HG02588 (cell line): ENCODE measurements around the gene CLEC14A.

Experiments used
- ATAC-seq: cut with Tn5 transposase; IDR thresholded peaks from one replicate; pipeline ENCODE4 v1.9.1; 2021; ENCODE audit warnings: mild to moderate bottlenecking, moderate library complexity; ENCODE audit not compliant: unreplicated experiment

The CLEC14A gene, protein sequence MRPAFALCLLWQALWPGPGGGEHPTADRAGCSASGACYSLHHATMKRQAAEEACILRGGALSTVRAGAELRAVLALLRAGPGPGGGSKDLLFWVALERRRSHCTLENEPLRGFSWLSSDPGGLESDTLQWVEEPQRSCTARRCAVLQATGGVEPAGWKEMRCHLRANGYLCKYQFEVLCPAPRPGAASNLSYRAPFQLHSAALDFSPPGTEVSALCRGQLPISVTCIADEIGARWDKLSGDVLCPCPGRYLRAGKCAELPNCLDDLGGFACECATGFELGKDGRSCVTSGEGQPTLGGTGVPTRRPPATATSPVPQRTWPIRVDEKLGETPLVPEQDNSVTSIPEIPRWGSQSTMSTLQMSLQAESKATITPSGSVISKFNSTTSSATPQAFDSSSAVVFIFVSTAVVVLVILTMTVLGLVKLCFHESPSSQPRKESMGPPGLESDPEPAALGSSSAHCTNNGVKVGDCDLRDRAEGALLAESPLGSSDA

DNA sequence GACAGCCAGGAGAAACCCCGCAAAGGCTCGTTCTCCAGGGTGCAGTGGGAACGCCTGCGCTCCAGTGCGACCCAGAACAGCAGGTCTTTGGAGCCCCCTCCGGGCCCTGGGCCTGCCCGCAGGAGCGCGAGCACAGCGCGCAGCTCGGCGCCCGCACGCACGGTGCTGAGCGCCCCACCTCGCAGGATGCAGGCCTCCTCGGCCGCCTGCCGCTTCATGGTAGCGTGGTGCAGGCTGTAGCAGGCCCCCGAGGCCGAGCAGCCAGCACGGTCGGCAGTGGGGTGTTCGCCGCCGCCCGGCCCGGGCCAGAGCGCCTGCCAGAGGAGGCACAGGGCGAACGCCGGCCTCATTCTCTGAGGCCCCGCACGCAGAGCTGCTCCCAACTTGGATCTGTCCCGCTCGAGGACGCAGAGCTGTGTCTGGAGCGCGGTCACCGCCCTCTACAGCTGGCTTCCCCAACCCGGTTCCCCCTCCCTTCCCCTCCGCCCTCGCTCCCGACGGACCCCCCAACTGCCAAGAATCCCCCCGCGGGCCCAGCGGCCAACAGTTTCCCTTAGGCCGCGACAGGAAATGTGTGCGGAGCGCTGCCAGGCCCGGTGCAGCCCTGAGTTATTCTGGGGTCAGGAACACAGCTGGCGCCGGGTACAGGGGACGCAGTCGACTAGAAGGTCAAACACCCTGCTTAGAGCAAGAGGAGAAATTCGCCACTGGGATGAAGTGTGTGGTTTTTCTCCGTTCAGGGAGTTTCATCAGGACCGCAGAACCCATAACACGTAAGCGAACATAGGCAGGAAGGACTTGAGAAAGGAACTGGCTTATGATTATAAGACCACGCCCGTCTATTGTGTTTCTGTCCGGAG lies at the start of gene CLEC14A:
CLEC14A (minus strand) TSS at position 421 of the 860 bp plus-strand sequence; CDS start at position 350, 71 bp downstream.
- no peak for ATAC-seq

DNA sequence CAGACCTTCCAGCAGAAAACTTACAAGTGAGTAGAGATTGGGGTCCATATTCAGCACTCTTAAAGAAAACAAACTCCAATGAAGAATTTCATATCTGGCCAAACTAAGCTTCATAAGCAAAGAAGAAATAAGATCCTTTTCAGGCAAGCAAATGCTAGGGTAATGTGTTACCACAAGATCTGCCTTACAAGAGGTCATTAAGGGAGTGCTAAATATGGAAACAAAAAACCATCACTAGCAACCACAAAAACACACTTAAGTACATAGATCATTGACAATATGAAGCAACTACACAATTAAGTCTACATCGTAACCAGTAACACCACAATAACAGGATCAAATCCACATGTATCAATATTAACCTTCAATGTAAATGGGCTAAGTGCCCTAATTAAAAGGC lies 47.1 kb upstream of the CLEC14A start:
- ATAC-seq, result no peak

DNA sequence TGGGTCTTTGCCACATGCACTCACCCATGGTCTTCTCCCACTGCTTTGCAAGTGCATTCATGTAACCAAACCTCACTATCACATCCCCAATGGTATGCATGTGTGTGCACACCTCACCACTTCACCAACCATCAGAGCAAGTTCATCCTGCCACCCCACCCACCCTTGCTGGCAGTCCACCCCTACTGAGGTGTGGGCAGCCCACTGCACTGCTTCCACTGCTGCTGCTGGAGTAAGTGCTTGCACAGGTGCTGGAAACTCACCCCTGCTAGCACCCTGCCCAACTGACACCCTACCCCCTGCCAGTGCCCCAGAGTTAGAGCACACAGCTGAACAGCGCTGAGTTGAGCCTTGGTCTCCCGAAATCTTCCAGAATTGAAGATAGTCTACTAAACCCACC lies 46.1 kb upstream of the CLEC14A start:
- ATAC-seq, result no peak

DNA sequence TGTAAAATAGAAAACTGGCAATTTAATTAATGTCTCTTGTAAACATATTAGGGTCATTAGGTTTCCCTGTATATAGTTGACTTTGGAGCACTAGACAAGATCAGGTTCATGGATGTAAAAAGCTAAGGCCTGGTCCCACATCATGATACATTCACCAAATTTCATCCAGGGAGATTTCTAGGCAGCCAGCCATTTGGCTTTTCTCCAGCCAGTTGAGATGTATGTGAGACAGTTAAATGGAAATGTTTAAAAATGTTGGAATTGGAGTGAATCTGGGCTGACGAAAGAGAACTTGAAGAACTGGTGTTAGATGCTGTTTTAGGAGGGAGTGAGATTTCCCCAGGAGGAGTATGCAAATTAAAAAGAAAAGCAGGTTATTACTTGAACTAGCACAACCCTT lies 41.8 kb upstream of the CLEC14A start:
- ATAC-seq, result no peak

DNA sequence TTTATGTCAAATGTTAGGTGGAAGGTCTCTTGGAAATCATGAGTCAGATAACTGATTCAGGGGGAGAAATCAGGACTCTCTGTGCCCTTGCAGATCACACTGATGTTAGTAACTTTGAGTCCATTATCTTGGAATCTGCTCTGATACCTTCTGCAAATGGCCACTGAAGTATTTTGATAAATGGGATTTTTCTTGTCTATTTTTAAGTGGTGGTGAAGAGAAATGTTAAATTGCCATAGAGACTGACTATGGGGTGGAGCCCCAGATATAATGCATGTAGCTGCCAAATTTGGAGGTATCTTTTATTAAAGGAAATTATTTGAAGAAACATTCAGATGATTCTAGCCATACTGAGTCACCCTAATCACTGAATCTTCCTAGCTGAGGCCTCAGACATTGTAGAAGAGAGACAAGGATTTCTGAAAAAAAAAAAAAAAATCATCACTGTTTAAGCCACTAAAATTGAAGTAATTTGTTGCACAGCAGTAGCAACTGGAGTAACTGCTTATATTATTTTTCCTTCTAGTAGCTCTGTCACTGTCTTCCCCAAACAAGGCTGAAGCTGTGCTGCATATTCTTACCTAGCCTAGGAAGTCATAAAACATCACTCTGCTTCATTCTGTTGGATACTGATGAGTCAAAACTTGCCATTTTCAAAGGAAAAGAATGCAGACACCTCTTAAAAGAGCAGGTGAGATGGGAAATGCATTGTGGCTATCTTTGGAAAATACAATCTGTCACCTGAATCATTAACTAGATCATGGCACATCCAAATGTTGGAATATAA lies 36.0 kb upstream of the CLEC14A start:
- no peak for ATAC-seq

DNA sequence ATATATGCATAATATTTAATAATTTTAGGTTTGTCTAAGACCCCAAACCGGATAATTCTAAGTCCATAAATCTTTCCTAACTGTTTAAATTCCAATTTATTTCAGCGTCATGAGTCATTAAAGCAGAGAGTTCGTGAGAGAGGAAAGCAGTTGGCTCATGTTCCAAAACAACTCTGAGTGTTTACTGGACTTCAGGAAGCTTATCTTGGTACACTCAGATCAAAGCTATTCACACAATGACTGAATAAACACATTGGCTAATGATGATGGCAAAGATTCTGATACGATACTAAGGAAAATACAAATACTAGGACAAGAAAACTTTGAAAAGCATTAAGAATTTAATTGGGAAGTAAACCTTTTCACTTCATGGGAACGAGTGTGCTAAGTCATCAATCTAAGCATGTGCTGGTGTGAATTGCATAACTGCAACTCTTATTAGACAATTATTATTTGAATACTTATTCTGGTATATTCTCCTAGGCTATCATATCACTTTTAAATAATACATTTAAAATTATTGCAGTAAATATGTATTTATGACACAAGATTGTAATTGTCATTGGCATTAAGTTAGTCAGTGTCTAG lies 34.8 kb upstream of the CLEC14A start:
- no peak for ATAC-seq

DNA sequence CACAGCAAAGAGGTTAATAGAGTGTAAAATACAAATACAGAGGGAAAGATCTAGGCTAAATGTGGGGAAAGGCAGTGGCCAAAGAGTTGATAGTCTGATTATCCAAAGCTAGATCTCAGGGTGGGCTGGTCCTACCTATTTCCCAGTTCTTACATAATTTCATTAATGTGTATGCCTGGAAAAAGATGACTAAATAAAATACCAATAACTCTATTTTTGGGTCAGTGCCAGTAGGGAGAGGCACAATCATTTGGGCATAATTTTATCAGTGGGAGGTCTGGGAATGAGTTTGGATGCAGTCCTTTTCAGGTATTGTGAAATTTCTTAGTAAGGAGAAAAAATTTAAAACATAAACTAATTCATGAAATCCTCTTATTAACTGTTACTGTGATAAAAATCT lies 30.6 kb upstream of the CLEC14A start:
- no peak for ATAC-seq

DNA sequence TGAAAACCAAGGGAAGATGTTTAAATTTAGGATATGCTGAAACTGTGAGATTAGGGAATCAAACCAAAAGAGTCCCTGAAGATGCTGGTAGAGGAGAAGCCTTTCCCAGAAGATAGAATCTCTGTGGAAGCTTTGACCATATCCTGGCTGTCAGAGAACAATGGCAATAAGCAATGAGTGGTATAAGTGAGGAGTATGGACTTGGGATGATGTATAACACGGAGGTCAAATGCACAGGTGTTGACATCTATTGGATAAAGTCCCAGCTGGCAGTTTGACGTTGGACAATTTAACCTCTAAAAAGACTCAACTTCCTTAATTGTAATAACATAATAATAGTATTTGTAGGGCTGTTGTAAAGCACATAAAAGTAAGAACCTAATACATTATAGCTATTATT lies 30.1 kb upstream of the CLEC14A start:
- ATAC-seq, result no peak

DNA sequence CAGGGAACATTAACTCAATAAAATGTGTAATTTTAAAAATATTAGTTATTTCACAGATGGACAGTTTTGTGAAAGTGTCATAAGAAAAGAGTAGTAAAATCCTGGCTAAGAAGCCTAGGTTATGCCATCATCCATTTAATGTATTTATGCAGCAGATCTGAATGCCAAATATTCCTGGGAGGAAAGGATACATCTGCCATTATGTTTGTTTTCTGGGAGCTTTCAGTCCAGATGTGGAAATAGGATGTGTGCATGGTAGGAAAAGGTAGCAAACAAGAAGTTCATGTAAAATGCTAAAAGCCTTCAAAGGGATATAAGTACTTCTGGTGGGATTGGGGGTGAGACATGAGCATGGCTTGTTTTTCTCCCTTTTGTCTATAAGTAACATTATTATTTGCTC lies 27.0 kb upstream of the CLEC14A start:
- no peak for ATAC-seq

DNA sequence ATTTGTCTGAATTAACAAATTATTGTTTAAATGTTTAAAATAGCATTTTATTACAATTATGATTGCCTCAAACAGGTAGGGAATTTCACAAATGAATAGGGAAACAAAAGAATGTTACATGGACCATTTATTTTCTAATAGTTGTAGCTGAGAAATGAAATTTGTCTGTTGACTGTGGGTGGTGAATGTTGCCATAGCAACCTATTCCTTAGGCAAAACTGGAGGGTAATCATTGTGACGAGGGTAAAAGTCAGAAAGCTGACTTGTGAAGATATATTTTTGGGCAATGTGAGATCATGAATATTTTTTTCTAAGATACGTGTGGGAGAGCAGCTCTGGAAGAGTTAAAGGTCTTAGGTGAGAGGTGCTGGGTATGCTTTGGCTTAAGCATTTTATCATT lies 24.2 kb upstream of the CLEC14A start:
- ATAC-seq, result no peak

DNA sequence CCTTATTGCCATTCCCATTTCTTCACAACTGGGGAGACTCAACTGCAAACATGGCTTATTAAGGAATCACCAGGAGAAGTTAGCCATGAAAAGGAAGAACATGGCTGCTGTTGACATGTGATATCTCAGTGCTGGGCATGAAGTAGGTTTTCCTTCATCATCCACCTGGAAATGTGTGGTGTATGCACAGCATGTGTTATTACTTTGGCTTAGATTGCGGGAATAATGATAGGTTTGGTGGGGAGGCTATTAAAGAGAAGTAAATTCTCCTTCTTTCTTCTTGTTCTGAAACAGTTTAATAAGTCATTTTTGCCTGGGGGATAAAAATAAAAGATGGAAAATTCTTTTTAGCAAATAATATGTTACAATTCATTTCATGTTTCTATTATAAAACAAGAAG lies 23.7 kb upstream of the CLEC14A start:
- no peak for ATAC-seq

DNA sequence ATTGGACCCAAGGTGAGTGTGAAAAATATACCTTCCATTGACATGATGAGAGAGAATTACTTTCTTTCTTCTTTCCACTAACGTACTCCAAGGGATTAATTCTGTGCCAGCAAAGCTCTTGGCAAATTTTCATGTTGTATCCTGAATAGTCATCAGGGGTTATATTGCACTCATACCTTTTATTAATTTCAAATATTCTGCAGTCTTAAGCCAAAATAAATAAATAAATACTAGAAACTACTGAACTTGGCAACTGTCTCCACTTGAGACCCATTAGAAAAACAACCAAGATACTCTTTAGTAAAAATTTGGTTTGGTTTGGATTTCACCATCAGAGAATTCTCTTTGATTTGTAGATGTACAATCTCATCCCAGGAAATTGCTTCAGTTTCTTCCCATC lies 22.1 kb upstream of the CLEC14A start:
- ATAC-seq, result no peak

DNA sequence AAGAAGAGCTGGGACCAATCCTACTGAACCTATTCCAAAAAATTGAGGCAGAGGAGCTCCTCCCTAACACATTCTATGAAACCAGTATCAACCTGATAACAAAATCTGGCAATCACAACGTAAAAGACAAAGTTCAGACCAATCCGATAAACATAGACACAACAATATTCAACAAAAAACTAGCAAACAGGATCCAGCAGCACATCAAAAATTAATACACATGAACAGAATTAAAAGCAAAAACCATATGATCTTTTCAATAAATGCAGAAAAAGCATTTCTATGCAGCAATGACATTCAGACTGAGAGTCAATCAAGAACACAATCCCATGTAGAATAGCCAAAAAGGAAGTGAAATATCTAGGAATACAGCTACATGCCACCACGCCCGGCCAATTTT lies 7.0 kb upstream of the CLEC14A start:
- no peak for ATAC-seq

DNA sequence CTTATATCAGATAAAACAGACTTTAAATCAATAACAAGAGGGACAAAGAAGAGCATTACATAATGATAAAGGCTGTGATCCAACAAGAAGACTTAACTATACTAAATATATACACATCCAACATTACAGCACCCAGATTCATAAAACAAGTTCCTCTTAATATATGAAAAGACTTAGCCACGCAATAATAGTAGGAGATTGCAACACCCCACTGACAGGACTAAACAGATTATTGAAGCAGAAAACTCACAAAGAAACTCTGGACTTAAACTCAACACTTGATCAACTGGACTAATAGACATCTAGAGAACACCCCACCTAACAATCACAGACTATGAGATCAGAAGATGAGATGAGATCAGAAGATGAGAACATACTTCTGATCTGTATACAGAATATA lies 5.7 kb upstream of the CLEC14A start:
- ATAC-seq, result no peak

DNA sequence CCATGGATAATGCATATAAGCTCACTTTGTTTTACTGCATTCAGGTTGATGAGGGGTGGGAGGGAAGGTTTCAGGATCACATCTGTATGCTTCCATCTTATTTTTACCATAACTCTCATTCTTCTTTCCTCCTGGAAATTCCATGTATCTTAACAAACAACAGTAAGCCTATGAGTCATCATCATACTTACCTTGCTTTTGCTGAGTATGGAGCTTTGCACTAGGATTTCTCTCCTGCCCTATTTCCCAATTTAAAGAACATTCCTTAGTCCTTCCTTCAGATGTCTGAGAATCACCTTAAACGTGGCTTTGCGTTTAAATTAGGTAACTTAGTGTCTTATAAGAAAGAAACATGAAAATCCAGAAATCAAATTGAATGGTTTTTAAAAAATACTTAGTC lies 1.6 kb upstream of the CLEC14A start:
- ATAC-seq, result no peak

DNA sequence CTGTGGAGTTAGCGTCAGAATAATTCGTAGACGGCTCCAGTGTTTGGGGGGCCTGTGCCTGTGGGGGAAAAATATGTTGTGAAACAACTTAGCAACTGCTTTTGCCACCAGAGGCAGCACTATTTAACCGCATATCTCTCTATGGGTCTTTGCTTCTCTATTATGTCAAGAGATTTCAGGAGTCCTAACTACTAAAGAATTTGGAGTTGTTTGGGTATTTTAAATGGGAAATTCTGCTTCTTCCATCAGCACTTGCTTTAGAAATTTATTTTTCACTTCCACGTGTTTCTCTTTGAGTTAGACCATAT lies 594 bp upstream of the CLEC14A start:
- ATAC-seq, result no peak

DNA sequence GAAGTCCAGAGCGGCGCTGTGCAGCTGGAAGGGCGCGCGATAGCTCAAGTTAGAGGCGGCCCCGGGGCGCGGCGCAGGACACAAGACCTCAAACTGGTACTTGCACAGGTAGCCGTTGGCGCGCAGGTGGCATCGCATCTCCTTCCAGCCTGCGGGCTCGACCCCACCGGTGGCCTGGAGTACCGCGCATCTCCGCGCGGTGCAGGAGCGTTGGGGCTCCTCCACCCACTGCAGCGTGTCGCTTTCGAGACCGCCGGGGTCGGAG lies 553 bp downstream of the CLEC14A start:
- ATAC-seq, result no peak

DNA sequence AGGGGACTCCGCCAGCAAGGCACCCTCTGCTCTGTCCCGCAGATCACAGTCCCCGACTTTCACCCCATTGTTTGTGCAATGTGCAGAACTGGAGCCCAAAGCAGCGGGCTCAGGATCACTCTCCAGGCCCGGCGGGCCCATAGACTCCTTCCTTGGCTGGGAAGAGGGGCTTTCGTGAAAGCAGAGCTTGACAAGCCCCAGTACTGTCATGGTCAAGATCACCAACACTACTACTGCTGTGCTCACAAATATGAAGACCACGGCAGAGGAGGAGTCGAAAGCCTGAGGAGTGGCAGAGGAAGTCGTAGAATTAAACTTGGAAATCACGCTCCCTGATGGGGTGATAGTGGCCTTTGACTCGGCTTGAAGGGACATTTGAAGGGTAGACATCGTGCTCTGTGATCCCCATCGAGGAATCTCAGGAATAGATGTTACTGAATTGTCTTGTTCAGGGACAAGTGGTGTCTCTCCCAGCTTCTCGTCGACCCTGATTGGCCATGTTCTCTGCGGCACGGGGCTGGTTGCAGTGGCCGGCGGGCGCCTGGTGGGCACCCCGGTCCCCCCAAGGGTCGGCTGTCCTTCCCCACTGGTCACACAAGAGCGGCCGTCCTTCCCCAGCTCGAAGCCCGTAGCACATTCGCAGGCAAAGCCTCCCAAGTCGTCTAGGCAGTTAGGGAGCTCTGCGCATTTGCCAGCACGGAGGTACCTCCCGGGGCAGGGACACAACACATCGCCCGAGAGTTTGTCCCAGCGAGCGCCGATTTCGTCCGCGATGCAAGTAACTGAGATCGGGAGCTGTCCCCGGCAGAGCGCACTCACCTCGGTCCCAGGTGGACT lies 1.1 kb downstream of the CLEC14A start:
- ATAC-seq, result no peak

DNA sequence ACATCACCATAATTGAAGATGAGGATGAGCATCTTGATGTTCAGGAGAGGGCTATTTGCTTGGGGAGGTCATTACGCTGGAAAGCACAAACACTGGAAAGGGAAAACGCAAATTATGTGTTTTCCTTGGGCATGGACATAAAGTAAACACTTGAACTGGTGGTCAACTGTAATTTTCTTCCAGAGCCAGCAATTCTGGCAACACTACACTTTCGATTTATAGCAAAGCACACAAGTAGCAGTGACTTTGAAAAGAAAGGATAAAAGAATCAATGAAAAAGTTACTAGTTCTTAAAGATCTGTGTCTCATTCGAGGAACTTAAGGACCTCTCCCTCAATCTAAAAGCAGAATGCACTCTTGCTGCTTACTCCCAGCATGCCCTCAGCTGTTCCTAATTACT lies 2.2 kb downstream of the CLEC14A start:
- no peak for ATAC-seq

DNA sequence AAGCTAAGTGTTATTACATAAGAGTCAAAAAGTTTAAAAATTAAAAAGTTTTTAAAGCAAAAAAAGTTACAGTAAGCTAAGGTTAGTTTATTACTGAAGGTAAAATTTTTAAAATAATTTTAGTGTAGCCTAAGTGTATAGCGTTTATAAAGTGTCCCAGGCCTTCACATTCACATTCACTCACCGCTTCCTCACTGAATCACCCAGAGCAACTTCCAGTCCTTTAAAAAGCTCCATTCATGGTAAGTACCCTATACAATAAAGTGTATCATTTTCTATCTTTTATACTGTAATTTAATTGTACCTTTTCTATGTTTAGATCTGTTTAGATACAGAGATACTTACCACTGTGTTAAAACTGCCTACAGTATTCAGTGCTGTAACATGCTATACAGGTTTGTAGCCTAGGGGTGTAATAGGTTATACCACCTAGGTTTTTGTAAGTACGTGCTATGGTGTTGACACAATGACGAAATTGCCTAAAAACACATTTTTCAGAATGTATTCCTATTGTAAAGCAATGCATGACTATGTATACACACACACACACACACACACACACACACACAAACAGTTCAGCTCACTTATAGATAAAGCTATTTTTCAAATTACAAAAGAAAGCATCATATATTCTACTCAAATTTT lies 3.7 kb downstream of the CLEC14A start:
- ATAC-seq, result no peak
